ENCODE results near the gene UNC13B. TPM values are rescaled to one million over a fixed set of nuclear protein-coding genes. Genes with fewer than 3 reads are reported as not detected.

Gene UNC13B
- not detected in 2 replicates for total RNA-seq (2014; rRNA removed; shearing (Covaris generic); ENCODE audit: low replicate concordance)

DNA sequence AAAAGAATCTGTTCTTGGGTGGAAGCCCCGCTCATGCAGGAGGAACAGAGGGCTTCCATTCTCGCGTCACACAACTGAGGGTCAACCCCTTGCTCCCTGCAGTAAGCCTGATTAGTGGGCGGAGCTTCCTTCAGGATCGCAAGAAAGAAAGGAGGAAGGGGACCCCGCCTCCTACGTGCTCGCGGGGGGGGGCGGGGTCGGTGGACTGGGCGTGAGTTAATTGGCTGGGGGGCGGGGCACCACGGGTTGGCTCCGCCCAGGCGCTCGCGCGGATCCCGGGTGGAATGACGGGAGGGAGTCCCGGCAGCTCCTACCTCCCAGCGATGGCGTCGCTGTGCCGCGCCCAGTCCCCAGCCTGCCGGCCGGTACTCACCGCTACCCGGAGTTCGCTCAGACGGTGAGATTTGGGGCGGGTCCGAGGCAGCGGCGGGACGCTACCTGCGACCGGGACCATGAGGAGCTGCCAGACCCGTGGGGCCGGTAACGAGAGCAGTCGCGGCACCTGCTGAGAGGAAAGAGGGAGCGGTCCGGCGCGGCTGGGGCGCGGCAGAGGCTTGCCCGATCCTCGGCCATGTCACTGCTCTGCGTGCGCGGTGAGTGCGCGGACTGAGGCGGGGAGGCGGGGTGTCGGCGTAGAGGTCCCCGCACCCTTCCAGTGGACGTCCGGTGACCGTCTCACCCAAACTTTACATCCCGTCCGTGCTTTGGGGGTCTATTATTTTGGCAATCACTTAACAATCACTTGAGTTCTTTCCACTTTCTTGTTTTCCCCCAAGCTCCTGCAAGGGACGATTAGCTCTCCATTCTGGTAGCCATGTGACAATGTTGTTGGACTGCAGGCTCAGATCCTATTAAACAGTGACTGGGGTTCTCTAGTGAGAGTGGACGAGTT lies at the start of gene UNC13B:
Gene UNC13B (plus strand): TSS at position 297 of the 892 bp plus-strand sequence. CDS start 275 bp downstream, at position 572.
- DNase-seq: no peak
- no peak within 1 kb of the TSS for H3K4me3 ChIP-seq (ENCODE audit: low read length)

DNA sequence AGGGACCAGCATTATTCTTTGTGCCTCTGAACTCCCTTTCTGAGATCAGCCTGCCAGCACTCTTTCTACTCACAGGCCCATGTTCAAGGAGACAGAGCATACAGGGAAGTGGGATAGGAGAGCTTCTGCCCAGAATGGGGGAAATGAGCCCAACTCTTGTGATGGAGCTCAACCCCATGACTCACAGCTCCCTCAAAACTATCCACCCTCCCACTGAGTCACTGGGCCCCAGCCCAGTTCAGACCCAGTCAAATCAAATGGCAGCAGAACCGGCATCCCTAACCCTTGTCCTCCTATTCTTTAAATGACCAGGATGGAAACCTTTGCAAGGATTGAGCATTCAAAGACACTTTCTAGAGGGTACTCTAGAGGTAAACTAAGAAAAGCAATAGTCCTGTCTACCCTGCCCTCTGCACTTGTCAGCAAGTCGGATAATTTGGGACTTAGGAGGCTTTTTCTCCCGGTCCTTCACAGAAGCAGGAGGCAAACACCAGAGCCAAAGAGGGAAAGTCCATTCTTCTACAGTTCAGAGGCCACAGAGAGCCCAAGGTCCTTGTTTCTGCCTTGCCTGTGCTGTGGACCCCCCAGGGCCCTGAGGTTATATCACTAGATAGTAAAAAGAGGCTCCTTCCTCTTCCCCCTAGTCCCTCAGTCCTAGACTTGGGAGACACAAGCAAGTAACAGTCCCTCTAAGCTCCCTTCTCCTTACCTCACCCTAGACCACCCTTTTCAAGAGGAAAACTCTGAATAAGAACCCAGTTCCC lies 49.4 kb upstream of the UNC13B start:
- no peaks in the 10 kb centered on the region for H3K9me2 ChIP-seq (replicated peaks; ENCODE audit: insufficient read depth, low read length)
- DNase-seq: no peak
- no peaks in the 10 kb centered on the region for H3K9me3 ChIP-seq (ENCODE audit: low read length)
- H3K4me2 ChIP-seq (ENCODE audit: low read depth, low read length, poor library complexity, severe bottlenecking): peak overlapping the region; percentile 95
- H4K20me1 ChIP-seq (ENCODE audit: insufficient read depth, low read depth, low read length): peaks cover 10% of the 10 kb centered on the region; the same call in 1 of the 2 replicates
- no peaks in the 10 kb centered on the region for H3K79me2 ChIP-seq (ENCODE audit: low read length)
- H3K9ac ChIP-seq (ENCODE audit: low read length): no peak overlapping the region; the same call in 1 of the 2 replicates
- H3K4me3 ChIP-seq (ENCODE audit: low read length): no peak overlapping the region; the same call in 1 of the 2 replicates
- H2AFZ ChIP-seq (ENCODE audit: low read length): 0 out of 2 replicates have a peak overlapping the region, but pooled peaks have one; percentile 54
- H3K27ac ChIP-seq (ENCODE audit: low read length): no peak overlapping the region
- H3K27me3 ChIP-seq (ENCODE audit: low read length): no peaks in the 10 kb centered on the region
- H3K4me1 ChIP-seq (ENCODE audit: low read length): peaks cover 45% of the 10 kb centered on the region
- H3K36me3 ChIP-seq (ENCODE audit: insufficient read depth, low read length): no peaks in the 10 kb centered on the region

More for the DNA sequence above, at the start of gene UNC13B:
- no peak within 1 kb of the TSS for H3K27ac ChIP-seq (ENCODE audit: low read length)
- H3K9me2 ChIP-seq (replicated peaks; ENCODE audit: insufficient read depth, low read length): no peaks in the 10 kb centered on the region
- H3K9ac ChIP-seq (ENCODE audit: low read length): no peak within 1 kb of the TSS
- no peaks in the 10 kb centered on the region for H3K27me3 ChIP-seq (ENCODE audit: low read length)
- H3K36me3 ChIP-seq (ENCODE audit: insufficient read depth, low read length): no peaks in the 10 kb centered on the region
- H3K79me2 ChIP-seq (ENCODE audit: low read length): no peaks in the 10 kb centered on the region
- no peak within 1 kb of the TSS for H3K4me2 ChIP-seq (ENCODE audit: low read depth, low read length, poor library complexity, severe bottlenecking)
- no peaks in the 10 kb centered on the region for H3K9me3 ChIP-seq (ENCODE audit: low read length)
- H2AFZ ChIP-seq (ENCODE audit: low read length): no peak within 1 kb of the TSS
- no peaks in the 10 kb centered on the region for H3K4me1 ChIP-seq (ENCODE audit: low read length)
- no peaks in the 10 kb centered on the region for H4K20me1 ChIP-seq (ENCODE audit: insufficient read depth, low read depth, low read length)

DNA sequence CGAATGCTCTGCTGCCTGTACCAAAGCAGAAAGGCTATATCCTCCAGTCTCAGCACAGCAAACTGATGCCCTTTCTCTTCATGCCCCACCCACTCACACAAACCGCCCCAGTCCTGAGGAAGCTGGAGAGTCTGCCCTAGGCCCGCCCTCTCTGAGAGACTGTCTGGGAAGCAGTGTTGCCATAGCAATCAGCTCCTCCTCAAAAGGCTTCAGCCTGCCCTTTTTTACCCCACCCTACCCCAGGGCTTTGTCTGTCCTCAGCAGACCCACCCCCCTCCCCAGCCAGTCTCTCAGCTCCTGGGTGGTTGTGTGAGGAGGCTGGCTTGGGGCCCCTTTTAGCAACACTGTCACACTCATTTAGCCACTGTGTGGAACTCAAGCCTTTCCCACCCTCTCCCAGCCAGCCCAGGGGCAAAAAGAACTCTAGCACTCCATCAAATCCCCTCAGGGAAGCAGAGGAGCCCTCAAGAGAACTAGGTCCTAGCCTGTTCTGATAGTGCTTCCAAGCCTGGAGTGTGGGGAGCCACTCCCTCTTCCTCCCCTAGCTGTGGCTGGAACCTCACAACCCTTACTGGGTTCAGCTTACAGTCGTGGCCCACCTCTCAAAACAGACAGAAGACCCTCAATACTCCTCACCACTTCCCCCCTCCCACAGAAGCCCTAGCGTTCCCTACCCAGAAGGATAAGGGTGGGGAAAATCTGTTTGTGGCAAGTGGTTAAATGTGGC lies 47.5 kb upstream of the UNC13B start:
- Histone ChIP-seq H3K4me3 (ENCODE audit: low read length) (peak overlapping the region; percentile 70), H3K4me2 (ENCODE audit: low read depth, low read length, poor library complexity, severe bottlenecking) (peak overlapping the region; percentile 79), H4K20me1 (ENCODE audit: insufficient read depth, low read depth, low read length) (peaks cover 10% of the 10 kb centered on the region; the same call in 1 of the 2 replicates), H3K36me3 (ENCODE audit: insufficient read depth, low read length) (no peaks in the 10 kb centered on the region), H3K9ac (ENCODE audit: low read length) (peak overlapping the region; percentile 52), H3K27ac (ENCODE audit: low read length) (peak overlapping the region; percentile 82), H3K4me1 (ENCODE audit: low read length) (peaks cover 45% of the 10 kb centered on the region), H3K27me3 (ENCODE audit: low read length) (no peaks in the 10 kb centered on the region), H3K9me2 (replicated peaks; ENCODE audit: insufficient read depth, low read length) (no peaks in the 10 kb centered on the region), H3K9me3 (ENCODE audit: low read length) (no peaks in the 10 kb centered on the region), H3K79me2 (ENCODE audit: low read length) (no peaks in the 10 kb centered on the region), H2AFZ (ENCODE audit: low read length) (peak overlapping the region; percentile 27; the same call in 1 of the 2 replicates)
- DNase-seq: peak; percentile 88

DNA sequence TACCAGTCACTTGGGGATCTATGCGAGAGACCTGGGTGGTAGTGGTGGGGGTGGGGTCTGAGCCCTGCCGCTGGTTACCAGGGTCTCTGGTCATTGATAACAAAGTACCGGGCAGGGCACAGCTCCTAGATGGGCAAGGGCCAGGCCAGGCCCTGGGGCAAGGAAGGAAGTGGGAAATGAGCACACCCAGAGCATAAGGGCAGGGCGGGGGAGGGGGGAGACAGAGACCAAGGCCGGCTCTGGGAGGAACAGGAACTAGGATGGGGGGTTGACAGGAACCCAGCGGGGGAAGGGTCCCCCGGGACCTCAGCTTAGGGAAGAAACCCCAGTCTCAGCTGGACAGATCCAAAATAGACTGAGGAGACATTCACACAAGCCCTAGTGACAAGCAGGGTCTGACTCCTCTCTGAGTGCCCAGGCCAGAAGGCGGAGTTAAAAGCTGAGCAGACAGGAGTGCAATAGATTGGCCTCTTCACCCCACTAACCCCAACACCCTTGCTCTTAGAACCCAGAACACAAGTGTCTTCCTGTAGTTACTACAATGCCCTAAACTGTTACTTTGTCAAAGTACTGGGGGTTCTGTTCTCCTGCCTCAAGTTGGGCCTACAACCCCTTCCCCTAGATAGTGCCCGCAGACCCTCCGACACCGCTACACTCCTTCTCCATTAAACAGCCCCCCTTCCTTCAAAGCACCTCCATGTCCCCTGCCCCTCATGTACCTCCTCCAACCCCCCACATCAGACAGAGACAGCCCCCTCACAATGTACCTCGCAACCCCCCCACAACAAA lies 46.8 kb upstream of the UNC13B start:
- no peaks in the 10 kb centered on the region for H3K79me2 ChIP-seq (ENCODE audit: low read length)
- H3K4me2 ChIP-seq (ENCODE audit: low read depth, low read length, poor library complexity, severe bottlenecking): peak overlapping the region; percentile 79
- peak; percentile 71 for DNase-seq

DNA sequence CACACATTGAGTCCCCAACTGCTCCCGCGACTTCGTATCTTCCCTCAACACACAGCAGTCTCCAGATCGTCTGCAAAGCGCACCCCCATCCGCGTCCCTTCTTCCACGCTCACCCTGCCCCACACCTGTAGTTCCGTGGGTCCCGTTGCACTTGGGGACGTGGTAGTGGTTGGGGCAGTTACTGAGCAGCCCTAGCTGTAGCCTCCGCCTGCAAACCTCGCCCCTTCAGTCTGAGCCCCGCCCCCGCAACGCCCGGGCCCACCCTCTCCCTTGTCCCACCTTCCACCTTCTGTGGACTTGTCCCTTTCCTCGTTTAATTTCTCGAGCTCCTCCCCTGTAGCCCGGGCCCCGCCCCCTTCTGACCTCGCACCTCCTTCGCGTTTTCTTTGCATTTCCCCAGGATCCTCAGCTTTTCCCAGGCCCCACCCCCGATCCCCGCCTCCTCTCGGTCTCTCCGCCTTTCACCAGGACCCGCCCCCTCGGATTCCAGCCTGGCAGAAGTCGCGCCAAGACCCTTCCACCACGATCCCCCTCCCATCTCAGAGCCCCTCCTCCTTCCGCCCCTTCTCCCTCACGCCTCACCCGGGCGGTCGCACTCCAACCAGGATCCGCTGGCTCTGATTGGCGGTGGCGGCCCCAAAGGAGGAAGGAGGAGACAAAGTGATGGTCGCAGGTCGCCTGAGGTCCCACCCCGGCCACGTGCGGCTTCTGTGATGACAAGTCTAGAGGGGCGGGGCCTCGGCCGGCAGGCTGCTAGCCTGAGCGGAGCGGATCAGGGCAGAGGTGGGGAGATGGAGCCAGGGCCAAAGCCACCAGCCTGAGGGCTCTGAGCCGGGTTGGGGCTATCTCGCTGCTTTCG lies 45.9 kb upstream of the UNC13B start, which contains the start of gene ATOSB:
Gene ATOSB (minus strand): TSS at position 183 of the 859 bp plus-strand sequence. CDS start 7,588 bp downstream, outside the sequence.
- Histone ChIP-seq H2AFZ (ENCODE audit: low read length) (peak within 1 kb of the TSS; percentile 93; the same call in 1 of the 2 replicates), H4K20me1 (ENCODE audit: insufficient read depth, low read depth, low read length) (no peaks in the 10 kb centered on the region), H3K27ac (ENCODE audit: low read length) (peak within 1 kb of the TSS; percentile 82), H3K9ac (ENCODE audit: low read length) (peak within 1 kb of the TSS; percentile 53), H3K27me3 (ENCODE audit: low read length) (no peaks in the 10 kb centered on the region), H3K4me1 (ENCODE audit: low read length) (peaks cover 40% of the 10 kb centered on the region), H3K4me3 (ENCODE audit: low read length) (peak within 1 kb of the TSS; percentile 70), H3K79me2 (ENCODE audit: low read length) (no peaks in the 10 kb centered on the region), H3K9me3 (ENCODE audit: low read length) (no peaks in the 10 kb centered on the region), H3K36me3 (ENCODE audit: insufficient read depth, low read length) (no peaks in the 10 kb centered on the region), H3K4me2 (ENCODE audit: low read depth, low read length, poor library complexity, severe bottlenecking) (peak within 1 kb of the TSS; percentile 79), H3K9me2 (replicated peaks; ENCODE audit: insufficient read depth, low read length) (no peaks in the 10 kb centered on the region)
- peak; percentile 98 for DNase-seq

More for the DNA sequence above, 46.8 kb upstream of the UNC13B start:
- peak overlapping the region; percentile 27; the same call in 1 of the 2 replicates for H2AFZ ChIP-seq (ENCODE audit: low read length)
- H3K27me3 ChIP-seq (ENCODE audit: low read length): no peaks in the 10 kb centered on the region
- H3K9me2 ChIP-seq (replicated peaks; ENCODE audit: insufficient read depth, low read length): no peaks in the 10 kb centered on the region
- peak overlapping the region; percentile 70 for H3K4me3 ChIP-seq (ENCODE audit: low read length)
- H3K36me3 ChIP-seq (ENCODE audit: insufficient read depth, low read length): no peaks in the 10 kb centered on the region
- no peaks in the 10 kb centered on the region for H3K9me3 ChIP-seq (ENCODE audit: low read length)
- peaks cover 7% of the 10 kb centered on the region; the same call in 1 of the 2 replicates for H4K20me1 ChIP-seq (ENCODE audit: insufficient read depth, low read depth, low read length)
- H3K27ac ChIP-seq (ENCODE audit: low read length): peak overlapping the region; percentile 82
- H3K9ac ChIP-seq (ENCODE audit: low read length): peak overlapping the region; percentile 52
- peaks cover 45% of the 10 kb centered on the region for H3K4me1 ChIP-seq (ENCODE audit: low read length)

DNA sequence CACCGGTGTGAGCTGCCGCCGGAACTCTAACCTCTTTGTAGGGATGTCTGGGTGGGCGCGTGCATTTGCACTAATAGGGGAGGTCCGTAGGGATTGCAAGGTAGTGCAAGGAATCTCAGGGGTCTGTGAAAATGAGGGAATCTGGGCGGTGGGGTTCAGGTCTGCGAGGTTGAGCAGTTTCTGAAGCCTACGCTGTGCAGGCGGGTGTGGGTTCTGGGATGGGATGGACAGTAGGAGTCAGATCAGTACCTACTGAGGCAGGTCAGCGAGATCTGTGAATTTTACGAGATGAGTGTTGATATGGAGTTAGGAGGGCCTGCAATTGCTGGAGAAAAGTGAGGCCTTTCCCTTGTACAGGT lies 45.3 kb upstream of the UNC13B start:
- Histone ChIP-seq H3K27me3 (ENCODE audit: low read length) (no peaks in the 10 kb centered on the region), H3K9ac (ENCODE audit: low read length) (peak overlapping the region; percentile 53), H3K79me2 (ENCODE audit: low read length) (no peaks in the 10 kb centered on the region), H3K9me3 (ENCODE audit: low read length) (no peaks in the 10 kb centered on the region), H3K27ac (ENCODE audit: low read length) (no peak overlapping the region), H3K9me2 (replicated peaks; ENCODE audit: insufficient read depth, low read length) (no peaks in the 10 kb centered on the region), H3K36me3 (ENCODE audit: insufficient read depth, low read length) (no peaks in the 10 kb centered on the region), H3K4me2 (ENCODE audit: low read depth, low read length, poor library complexity, severe bottlenecking) (peak overlapping the region; percentile 79), H3K4me3 (ENCODE audit: low read length) (peak overlapping the region; percentile 70), H2AFZ (ENCODE audit: low read length) (peak overlapping the region; percentile 93; the same call in 1 of the 2 replicates), H4K20me1 (ENCODE audit: insufficient read depth, low read depth, low read length) (no peaks in the 10 kb centered on the region), H3K4me1 (ENCODE audit: low read length) (peaks cover 37% of the 10 kb centered on the region)
- no peak for DNase-seq

Data from Karpas-422 (cell line).